Gastrocnemius medialis (tissue), 4 donors: ENCODE measurements around the gene ENTPD7. TPM values are rescaled to one million over a fixed set of nuclear protein-coding genes. Genes with fewer than 3 reads are reported as not detected.

Experiments
- ATAC-seq, 2 donors: fragments of 150-250 bp; one replicate each; pipeline ENCODE4 v1.9.1; 2016
- DNase-seq, 2 donors: peaks; one replicate each; pipeline ENCODE4 v3.0.0-alpha.2; 2019
- H3K27ac ChIP-seq, 4 donors: fragments of 200-600 bp; sonication (generic); 1 replicate in 1 of 4; 2 replicates in 3 of 4; pipeline ENCODE4 v1.5.1; 2016 to 2018; ENCODE audit warnings: mild to moderate bottlenecking in 2 of 4, moderate library complexity in 1 of 4
- H3K27me3 ChIP-seq, 3 donors: fragments of 200-600 bp; sonication (generic) in 2 of 3; 1 replicate in 1 of 3; 2 replicates in 2 of 3; pipeline versions ENCODE4 v1.5.1 to v1.6.0; 2016 to 2019; ENCODE audit warnings: mild to moderate bottlenecking in 1 of 3, moderate library complexity in 1 of 3
- H3K36me3 ChIP-seq, 2 donors: fragments of 200-600 bp; sonication (generic) in 1 of 2; one replicate each; pipeline ENCODE4 v1.5.1; 2017 to 2018
- H3K4me1 ChIP-seq, 2 donors: fragments of 200-600 bp; sonication (generic) in 1 of 2; one replicate each; pipeline ENCODE4 v1.5.1; 2016 to 2017; ENCODE audit warnings: mild to moderate bottlenecking in 2 of 2
- H3K4me3 ChIP-seq, 4 donors: fragments of 200-600 bp; sonication (generic) in 3 of 4; 1 replicate in 1 of 4; 2 replicates in 3 of 4; pipeline ENCODE4 v1.5.1; 2016 to 2019; ENCODE audit warnings: mild to moderate bottlenecking in 2 of 4
- H3K9me3 ChIP-seq, 3 donors: fragments of 200-600 bp; sonication (generic) in 2 of 3; 1 replicate in 1 of 3; 2 replicates in 2 of 3; pipeline ENCODE4 v1.5.1; 2016 to 2019
- CTCF ChIP-seq, 5 experiments: fragments of 450-650 bp in 3 of 5; fragments of 200-600 bp in 2 of 5; sonication (generic) in 2 of 5; IDR thresholded peaks in 4 of 5; conservative IDR thresholded peaks in 1 of 5; 1 replicate in 4 of 5; 2 replicates in 1 of 5; pipeline ENCODE4 v1.5.1; 2016 to 2019; ENCODE audit warnings: antibody characterized with exemption in 5 of 5, mild to moderate bottlenecking in 3 of 5, moderate library complexity in 3 of 5
- POLR2A ChIP-seq, 2 donors: fragments of 450-650 bp; IDR thresholded peaks; one replicate each; pipeline ENCODE4 v1.6.1; 2017; ENCODE audit warnings: antibody characterized with exemption in 2 of 2, mild to moderate bottlenecking in 2 of 2, moderate library complexity in 2 of 2
- in situ Hi-C, 4 donors: fragments of 200-750 bp; cut with MboI; loops; one replicate each; pipeline versions ENCODE4 v1.15.0 to v1.8.0; 2017; ENCODE audit warnings: low sequenced_read_pairs in 4 of 4
- intact Hi-C: fragments of 100-400 bp; cut with DNase I; formaldehyde crosslinking; loops from one replicate; pipeline ENCODE4 v1.15.1; 2023; ENCODE audit warnings: low total_unique reads
- total RNA-seq, 4 donors: library from RNA; depleted of rRNA; stranded (reverse); fragments of >200 nt; gene quantifications; one replicate each; pipeline versions ENCODE4 v1.1.0 to v1.2.3, GENCODE V29; 2016

ENTPD7 gene
- total RNA-seq, 4 donors from 2014 or later, result 0.32 to 1.1 (median 0.76) TPM

- Histone ChIP-seq H3K9me3 (no peaks in the 10 kb centered on the region), H3K27me3 (no peaks in the 10 kb centered on the region), H3K27ac (no peak overlapping the region), H3K4me3 (no peak overlapping the region), H3K36me3 (no peaks in the 10 kb centered on the region), H3K4me1 (peaks cover 1 to 8% of the 10 kb centered on the region in 2 donors)
- TF ChIP-seq CTCF (IDR thresholded peaks at IDR 0.05 in 4 of 5, conservative IDR thresholded peaks at IDR 0.05 in 1 of 5) (no peak), POLR2A (IDR thresholded peaks at IDR 0.05) (no peak)
- in situ Hi-C loops, result no loop called here
- intact Hi-C loops, result no loop called here
- no peak for ATAC-seq
- DNase-seq, result no peak
These were observed 17.6 kb downstream of the ENTPD7 start for GRCh38 chr10:99676895-99677294.

GRCh38 chr10:99678921-99679320, 19.6 kb downstream of the ENTPD7 start:
- TF ChIP-seq CTCF (IDR thresholded peaks at IDR 0.05 in 4 of 5, conservative IDR thresholded peaks at IDR 0.05 in 1 of 5), result no peak
- no peak for TF ChIP-seq POLR2A (IDR thresholded peaks at IDR 0.05)
- peaks cover 5 to 16% of the 10 kb centered on the region in 2 donors for H3K4me1 ChIP-seq
- H3K27ac ChIP-seq, result no peak overlapping the region
- H3K27me3 ChIP-seq, result no peaks in the 10 kb centered on the region
- DNase-seq (no peak), ATAC-seq (no peak)
- in situ Hi-C loops (no loop called here), intact Hi-C loops (no loop called here)
- no peaks in the 10 kb centered on the region for H3K9me3 ChIP-seq
- H3K36me3 ChIP-seq, result no peaks in the 10 kb centered on the region
- H3K4me3 ChIP-seq, result no peak overlapping the region

- Histone ChIP-seq H3K27me3 (no peaks in the 10 kb centered on the region), H3K9me3 (no peaks in the 10 kb centered on the region), H3K36me3 (no peaks in the 10 kb centered on the region), H3K4me3 (no peak overlapping the region), H3K4me1 (peaks cover 5 to 16% of the 10 kb centered on the region in 2 donors), H3K27ac (peak overlapping the region in 3 of 4 donors; percentile 3 to 57 (median 52))
- TF ChIP-seq CTCF (IDR thresholded peaks at IDR 0.05 in 4 of 5, conservative IDR thresholded peaks at IDR 0.05 in 1 of 5), result no peak
- no peak for TF ChIP-seq POLR2A (IDR thresholded peaks at IDR 0.05)
- intact Hi-C loops (no loop called here), in situ Hi-C loops (no loop called here)
- DNase-seq (peak; percentile 18 to 36), ATAC-seq (peak; percentile 96 to 98)
These were observed 22.2 kb downstream of the ENTPD7 start for GRCh38 chr10:99681553-99681952.

- intact Hi-C loops, result no loop called here
- no peak for ATAC-seq
- DNase-seq, result no peak
- peaks cover 5 to 16% of the 10 kb centered on the region in 2 donors for H3K4me1 ChIP-seq
- no peak for TF ChIP-seq POLR2A (IDR thresholded peaks at IDR 0.05)
- no peak for TF ChIP-seq CTCF (IDR thresholded peaks at IDR 0.05 in 4 of 5, conservative IDR thresholded peaks at IDR 0.05 in 1 of 5)
- H3K36me3 ChIP-seq, result no peaks in the 10 kb centered on the region
- H3K4me3 ChIP-seq, result no peak overlapping the region
- H3K27me3 ChIP-seq, result no peaks in the 10 kb centered on the region
- H3K27ac ChIP-seq, result peak overlapping the region in 3 of 4 donors; percentile 3 to 57 (median 52)
- in situ Hi-C loops, result no loop called here
- no peaks in the 10 kb centered on the region for H3K9me3 ChIP-seq
These were observed 22.7 kb downstream of the ENTPD7 start for GRCh38 chr10:99682032-99682431.

- Histone ChIP-seq H3K27me3 (no peaks in the 10 kb centered on the region), H3K36me3 (no peaks in the 10 kb centered on the region), H3K9me3 (no peaks in the 10 kb centered on the region), H3K4me1 (peaks cover 5 to 16% of the 10 kb centered on the region in 2 donors), H3K4me3 (no peak overlapping the region), H3K27ac (no peak overlapping the region)
- ATAC-seq, result no peak
- in situ Hi-C loops (no loop called here), intact Hi-C loops (no loop called here)
- TF ChIP-seq POLR2A (IDR thresholded peaks at IDR 0.05) (no peak), CTCF (IDR thresholded peaks at IDR 0.05 in 4 of 5, conservative IDR thresholded peaks at IDR 0.05 in 1 of 5) (no peak)
- no peak for DNase-seq
These were observed 23.4 kb downstream of the ENTPD7 start for GRCh38 chr10:99682752-99683151.
